ENCODE measurements around the gene C2orf49. TPM values are rescaled to one million over a fixed set of nuclear protein-coding genes. Genes with fewer than 3 reads are reported as not detected.

C2orf49 gene
- total and polyA plus RNA-seq, 9 donors: 12.6 to 32.5 (median 20.3) TPM

- intact Hi-C loops (cut with DNase I): no loop called here
- Histone ChIP-seq H3K27ac (no peak overlapping the region), H3K4me3 (no peak overlapping the region), H3K9me3 (no peaks in the 10 kb centered on the region), H3K27me3 (no peaks in the 10 kb centered on the region), H3K4me1 (ENCODE audit: insufficient read depth) (no peaks in the 10 kb centered on the region), H3K36me3 (no peaks in the 10 kb centered on the region)
- TF ChIP-seq CTCF (IDR thresholded peaks at IDR 0.05): no peak
- TF ChIP-seq EP300 (IDR thresholded peaks at IDR 0.05): no peak
- TF ChIP-seq POLR2A (IDR thresholded peaks at IDR 0.05): no peak
- no peak for DNase-seq
- WGBS, 3 donors: 83 to 87% (median 84%) methylated on average over 2 of the region's 2 CpGs
Measured at GRCh38 chr2:105335469-105335868, 1.9 kb upstream of the C2orf49 start.

- Histone ChIP-seq H3K9me3 (no peaks in the 10 kb centered on the region), H3K27ac (peak overlapping the region in 1 of 2 donors; percentile 94), H3K4me1 (ENCODE audit: insufficient read depth) (no peaks in the 10 kb centered on the region), H3K4me3 (peak overlapping the region; percentile 96), H3K27me3 (no peaks in the 10 kb centered on the region), H3K36me3 (no peaks in the 10 kb centered on the region)
- no peak for DNase-seq
- intact Hi-C loops (cut with DNase I): no loop called here
- TF ChIP-seq CTCF (IDR thresholded peaks at IDR 0.05) (no peak), EP300 (IDR thresholded peaks at IDR 0.05) (no peak), POLR2A (IDR thresholded peaks at IDR 0.05) (no peak)
- 1 to 3% (median 3%) methylated on average over 7 of the region's 7 CpGs for WGBS, 3 donors
Measured at GRCh38 chr2:105336786-105337121, 586 bp upstream of the C2orf49 start.

DNA sequence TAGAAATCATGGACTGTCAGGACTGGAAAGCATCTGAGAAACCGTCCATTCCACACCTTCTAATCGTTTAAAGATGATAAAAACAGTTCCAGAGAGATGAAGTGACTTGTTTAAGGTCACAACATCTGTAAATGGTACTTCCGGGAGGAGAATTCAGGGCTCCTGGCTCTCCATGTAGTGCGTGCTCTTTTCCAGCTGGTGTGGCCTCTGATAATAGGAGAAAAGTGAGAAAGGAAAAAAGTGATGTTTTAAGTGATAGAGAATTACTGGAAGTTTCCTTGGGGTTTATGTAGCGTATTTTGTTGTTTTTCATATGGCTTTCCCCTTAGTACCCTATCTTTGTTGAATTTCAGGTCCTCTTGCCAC is 663 bp downstream of the C2orf49 start:
- WGBS, 3 donors: 2 to 6% (median 3%) methylated on average over 5 of the region's 5 CpGs
- no peak for TF ChIP-seq EP300 (IDR thresholded peaks at IDR 0.05)
- TF ChIP-seq CTCF (IDR thresholded peaks at IDR 0.05): no peak
- TF ChIP-seq POLR2A (IDR thresholded peaks at IDR 0.05): no peak
- peak overlapping the region; percentile 96 for H3K4me3 ChIP-seq
- no peaks in the 10 kb centered on the region for H3K9me3 ChIP-seq
- no peaks in the 10 kb centered on the region for H3K4me1 ChIP-seq (ENCODE audit: insufficient read depth)
- H3K36me3 ChIP-seq: no peaks in the 10 kb centered on the region
- intact Hi-C loops (cut with DNase I): no loop called here
- DNase-seq: no peak
- no peaks in the 10 kb centered on the region for H3K27me3 ChIP-seq
- peak overlapping the region; percentile 88 to 94 for H3K27ac ChIP-seq

DNA sequence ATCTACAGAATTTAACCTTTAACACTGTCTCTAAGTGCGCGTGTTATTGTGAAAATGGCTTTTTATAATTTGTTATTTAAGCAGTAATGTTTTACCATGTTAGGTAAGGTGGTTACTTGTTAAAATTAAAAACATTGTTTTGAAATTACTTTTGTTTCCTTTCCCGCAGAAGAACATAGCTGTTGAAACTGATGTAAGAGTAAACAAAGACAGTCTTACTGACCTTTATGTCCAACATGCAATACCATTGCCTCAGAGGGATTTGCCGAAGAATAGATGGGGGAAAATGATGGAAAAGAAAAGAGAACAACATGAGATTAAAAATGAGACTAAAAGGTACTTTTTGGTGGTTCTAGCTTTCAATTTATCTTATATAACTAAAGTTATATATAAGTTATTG is 2.1 kb downstream of the C2orf49 start:
- no peaks in the 10 kb centered on the region for H3K4me1 ChIP-seq (ENCODE audit: insufficient read depth)
- no peak for DNase-seq
- H3K36me3 ChIP-seq: no peaks in the 10 kb centered on the region
- no peak overlapping the region for H3K27ac ChIP-seq
- no peaks in the 10 kb centered on the region for H3K27me3 ChIP-seq
- intact Hi-C loops (cut with DNase I): no loop called here
- no peak overlapping the region for H3K4me3 ChIP-seq
- 31 to 61% (median 44%) methylated on average over 4 of the region's 4 CpGs for WGBS, 3 donors
- TF ChIP-seq POLR2A (IDR thresholded peaks at IDR 0.05) (no peak), EP300 (IDR thresholded peaks at IDR 0.05) (no peak), CTCF (IDR thresholded peaks at IDR 0.05) (no peak)
- no peaks in the 10 kb centered on the region for H3K9me3 ChIP-seq
